GM19452 (cell line): ENCODE results near the gene CIDEB.

Experiments used
- ATAC-seq: cut with Tn5 transposase; IDR thresholded peaks from one replicate; pipeline ENCODE4 v1.9.1; 2021; ENCODE audit not compliant: unreplicated experiment

CIDEB gene

DNA sequence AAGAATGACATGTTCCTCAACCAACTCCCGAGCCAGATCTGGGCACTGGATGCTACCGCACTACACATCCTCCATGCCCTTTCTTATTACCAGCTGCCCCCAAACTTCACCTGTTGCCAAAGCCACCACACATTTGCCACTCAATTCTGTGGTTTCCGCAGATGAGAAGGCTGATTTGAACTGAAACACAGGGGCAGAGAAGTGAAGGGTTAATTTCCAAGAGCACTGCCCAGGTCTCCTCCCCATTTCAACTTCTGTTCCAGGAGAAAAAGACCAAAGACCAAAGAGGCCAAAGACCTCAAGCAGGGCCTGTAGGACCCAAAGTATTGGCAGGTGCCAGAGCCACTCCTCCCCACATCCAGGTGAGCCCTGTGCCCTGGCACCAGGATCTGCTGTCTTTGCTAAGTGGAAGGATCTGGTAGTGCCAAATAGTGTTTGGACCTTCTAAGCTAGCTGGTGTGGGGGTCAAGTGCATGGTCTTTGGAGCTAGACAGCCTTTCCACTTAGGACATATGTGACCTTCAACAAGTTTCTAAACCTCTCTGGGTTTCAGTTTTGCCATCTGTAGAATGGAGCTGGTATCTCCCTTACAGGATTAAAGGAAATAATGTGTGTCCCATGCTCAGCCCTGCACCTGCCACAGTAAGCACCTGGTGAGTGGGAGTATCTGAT lies 16.2 kb downstream of the CIDEB start:
- no peak for ATAC-seq

DNA sequence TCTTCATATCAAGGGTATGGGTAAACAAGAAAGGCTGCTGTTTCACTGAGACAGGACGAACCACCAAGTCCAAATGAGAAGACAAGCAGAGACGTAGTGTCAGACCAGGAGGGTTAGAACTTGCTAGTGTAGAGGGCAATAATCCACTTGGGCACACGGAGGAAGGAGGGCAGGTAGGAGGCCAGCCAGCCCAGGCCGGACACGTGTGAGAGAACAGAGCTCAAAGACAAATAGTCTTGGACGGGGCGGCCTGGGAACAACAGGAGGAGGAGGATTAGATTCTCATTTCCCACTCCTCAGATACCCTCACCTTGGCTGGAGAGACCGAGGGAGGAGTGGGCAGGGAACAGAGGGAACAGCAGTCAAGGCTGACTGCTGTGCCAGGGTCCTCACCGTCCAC lies 17.0 kb downstream of the CIDEB start:
- ATAC-seq, result no peak

DNA sequence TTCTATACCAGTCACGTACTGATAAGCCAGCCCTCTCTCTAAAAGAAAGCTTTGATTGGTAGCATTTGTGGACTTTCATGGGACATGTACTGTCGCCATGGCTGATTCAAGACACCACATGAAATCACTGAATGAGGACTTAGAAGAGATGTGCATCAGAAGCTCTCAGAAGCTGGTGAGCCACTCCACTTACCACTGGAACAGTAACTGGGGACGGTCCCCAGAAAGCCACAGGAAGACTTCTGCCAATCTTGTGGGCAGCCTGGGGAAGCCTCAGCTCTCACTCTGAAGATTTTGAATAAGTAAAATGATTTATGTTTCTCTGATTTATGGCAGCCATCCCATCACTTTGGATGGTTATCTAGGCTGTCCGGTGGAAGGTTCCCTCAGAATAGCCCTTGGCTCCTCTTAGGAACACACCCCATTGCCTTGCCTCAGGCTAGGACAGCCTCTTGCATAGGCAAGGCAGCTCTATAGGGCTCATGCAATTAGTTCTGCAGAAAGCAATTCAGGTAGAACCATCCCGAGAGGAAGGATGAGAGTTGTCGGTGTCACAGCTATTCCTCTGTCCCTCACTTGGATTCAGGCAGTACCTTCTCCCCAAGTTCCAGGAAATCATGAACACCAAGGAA lies 18.0 kb downstream of the CIDEB start:
- ATAC-seq, result peak; percentile 78

DNA sequence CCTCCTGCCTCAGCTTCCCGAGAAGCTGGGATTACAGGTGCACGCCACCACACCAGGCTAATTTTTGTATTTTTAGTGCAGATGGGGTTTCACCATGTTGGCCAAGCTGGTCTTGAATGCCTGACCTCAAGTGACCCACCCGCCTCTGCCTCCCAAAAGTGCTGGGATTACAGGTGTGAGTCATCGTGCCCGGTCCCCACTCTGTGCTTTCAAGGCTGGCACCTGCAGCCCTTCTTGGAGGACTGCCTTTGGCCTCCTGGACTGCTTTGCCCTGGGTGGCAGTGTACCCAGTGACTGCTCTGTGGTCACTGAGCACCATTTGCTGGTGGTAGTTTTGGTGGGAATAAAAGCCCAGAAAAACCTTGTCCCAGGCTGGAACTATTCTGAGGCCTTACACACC lies 20.8 kb downstream of the CIDEB start:
- no peak for ATAC-seq

DNA sequence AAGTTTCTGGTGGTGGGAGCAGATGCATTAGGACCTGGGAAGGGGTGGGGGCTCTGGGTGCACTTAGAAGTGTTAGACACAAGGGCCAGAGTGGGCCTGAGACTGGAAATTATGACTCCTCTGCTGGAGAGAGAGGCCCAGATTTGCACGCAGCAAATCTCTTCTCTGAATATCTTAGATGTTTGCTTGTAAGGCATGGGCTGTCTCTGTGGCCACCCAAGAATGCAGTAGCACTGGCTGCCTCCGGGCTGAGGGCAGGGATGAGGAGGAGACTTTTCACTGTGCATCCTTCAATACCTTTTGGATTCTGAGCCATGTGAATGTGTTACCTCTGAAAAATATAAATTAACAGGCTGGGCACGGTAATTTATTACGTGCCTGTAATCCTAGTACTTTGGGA lies 22.4 kb downstream of the CIDEB start:
- no peak for ATAC-seq

DNA sequence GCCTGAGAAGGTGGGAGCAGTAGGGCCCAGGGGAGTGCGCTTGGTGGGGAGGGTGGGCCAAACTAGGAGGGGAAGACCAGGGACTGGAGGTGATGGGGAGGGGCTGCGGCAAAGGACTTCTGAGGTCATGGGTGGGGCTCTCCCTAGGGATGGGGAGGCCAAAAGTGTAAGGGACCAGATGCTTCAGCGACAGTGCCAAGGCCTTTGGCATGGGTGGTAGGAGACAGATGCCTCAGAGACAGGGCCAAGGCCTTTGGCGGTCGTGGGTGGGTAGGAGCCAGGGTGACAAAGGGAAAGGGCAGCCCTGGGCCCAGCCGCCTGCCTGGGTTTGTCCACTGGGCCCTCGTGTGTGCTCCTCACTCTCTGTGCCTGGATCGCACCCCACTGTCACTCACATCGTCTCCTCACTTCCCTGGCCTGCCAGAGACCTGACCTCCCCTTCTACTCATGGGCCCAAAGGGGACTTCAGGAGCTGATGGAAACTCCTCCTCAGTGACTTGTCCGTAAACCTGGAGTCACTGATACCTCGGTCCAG lies 23.2 kb downstream of the CIDEB start:
- ATAC-seq, result no peak

DNA sequence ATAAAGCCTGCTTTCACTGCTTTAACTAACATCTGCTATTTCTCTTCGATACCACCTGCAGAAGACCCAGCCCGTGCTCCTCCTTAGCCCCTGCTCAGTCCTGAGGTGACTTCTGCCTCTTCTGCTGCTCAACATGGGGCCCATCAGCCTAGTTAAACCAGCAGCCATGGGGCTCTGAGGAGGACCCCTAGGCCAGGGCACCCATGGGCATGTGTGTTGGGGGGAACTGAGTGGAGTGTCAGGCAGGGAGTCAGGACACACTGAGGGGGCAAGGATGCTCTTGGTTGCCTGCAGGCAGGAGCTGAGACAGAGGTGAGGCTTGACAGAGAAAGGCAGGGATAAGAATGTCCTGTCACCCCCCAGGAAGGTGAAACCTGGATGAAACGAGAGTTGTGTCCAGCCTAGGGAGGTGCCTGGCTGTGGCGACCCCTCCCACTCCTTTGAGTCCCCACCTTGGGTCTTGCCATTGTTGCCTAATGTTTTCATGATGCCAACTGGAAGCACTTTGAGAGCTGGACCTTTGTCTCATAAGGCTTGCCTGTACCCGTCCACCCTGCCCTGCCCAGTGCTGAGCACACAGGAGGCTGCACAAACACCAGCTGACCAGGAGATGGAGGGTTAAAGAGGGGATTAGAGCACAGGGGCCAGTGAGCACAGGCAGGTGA lies 23.8 kb downstream of the CIDEB start:
- no peak for ATAC-seq

DNA sequence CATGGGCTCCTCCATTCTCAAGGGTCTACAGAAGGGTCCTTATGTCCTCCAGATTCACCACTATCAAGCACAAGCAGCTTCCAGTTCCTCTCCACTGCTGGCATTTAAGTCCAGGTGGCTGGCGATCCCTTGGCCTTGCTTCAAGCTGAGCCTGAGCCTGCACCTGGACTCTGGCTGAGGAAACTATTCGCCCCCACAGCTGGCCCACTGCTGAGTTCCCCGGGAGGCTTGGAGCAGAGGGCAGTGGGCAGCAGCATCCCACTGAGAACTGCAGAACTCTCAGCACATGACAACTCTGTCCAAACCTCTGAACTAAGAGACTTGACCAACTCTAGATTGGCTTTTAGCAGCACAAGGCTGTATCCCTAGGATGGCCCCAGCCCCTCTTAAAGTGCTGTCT lies 25.0 kb downstream of the CIDEB start:
- no peak for ATAC-seq

DNA sequence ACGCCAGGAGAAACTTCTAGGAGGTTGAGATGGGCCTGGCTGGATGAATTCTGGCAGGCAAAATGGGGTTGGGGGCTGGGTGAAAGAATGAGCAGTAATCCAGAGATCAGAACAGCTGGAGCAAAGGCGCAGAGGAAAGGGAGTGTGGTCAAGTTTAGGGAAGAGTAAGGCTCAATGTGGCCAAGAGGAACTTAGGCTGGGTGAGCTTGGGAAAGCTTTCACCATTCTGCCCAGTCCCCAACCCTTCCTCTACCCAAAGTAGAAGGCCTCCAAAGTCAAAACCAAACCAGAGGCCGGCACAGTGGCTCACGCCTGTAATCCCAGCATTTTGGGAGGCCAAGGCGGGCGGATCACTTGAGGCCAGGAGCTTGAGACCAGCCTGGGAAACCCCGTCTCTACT lies 26.1 kb downstream of the CIDEB start:
- no peak for ATAC-seq

DNA sequence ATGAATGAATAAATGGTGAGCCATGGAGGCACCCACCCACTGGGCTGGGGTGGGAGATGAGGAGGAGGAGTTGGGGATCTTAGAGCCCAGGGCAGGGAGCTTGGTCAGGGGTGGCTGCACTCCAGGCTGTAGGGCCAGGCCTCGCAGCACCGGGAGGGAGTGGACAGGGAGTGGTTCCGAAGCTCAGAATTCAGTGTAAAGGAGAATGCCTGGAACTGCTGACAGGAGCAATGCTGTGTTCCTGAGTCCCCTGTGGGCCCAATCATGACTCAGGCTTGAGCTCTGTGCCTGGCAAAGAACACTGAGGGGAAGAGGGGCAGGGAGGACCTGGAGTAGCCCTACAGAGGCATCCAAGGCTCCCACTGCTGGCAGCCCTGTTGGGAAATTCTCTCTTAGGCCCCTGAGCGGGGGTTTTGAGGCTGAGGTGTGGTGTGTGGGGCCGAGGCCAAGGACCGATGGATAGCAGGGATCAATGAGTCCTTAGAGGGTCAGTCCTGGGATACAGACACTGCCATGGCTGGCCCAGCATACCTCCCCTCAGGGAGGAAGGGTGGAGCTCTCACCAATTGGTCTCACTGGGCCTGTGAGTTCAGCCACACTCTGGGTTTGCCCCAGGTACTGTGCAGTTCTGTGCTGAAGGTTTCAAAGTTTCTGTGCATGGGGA lies 26.8 kb downstream of the CIDEB start:
- no peak for ATAC-seq

DNA sequence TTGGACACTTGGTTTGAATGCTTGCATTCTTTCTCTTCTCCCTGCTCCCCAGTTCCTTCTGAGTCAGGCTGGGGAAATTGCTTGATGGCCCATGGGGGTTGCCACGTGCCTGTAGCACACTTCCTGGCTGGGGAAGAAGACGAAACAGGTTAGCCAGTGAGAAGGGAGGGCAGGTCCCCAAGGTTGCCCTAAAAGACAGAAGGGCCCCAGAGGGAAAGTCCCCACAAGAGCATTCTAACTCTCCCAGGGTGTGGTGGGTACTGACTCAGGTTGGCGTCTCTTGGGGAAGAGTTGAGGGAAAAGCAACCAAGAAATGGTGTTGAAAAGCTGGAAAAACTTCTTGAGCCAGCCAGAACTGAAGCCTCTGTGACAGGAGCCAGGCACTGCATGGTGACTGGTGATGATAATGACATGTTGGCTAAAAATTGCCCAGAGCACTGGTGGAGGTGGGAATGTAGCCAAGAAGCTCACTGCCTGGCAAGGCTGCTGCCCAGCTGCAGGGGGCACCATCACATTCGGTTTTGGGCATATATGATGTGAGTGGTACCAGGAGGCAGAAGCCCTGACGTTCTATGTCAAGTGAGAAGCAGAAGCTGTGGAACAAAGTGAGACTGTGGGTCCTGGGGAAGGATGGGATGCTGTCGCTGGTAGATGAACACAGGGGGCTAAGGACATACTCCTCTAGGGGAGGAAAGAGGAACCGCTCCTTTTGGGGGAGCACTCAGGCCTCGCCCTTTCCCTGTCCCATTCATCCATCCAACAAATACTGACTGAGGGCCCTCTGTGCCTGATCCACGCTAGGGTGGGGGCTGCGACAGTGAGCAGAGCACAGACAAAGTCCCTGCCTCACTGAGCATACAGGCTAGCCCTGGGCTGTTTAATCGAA lies 28.2 kb downstream of the CIDEB start:
- peak; percentile 57 for ATAC-seq

DNA sequence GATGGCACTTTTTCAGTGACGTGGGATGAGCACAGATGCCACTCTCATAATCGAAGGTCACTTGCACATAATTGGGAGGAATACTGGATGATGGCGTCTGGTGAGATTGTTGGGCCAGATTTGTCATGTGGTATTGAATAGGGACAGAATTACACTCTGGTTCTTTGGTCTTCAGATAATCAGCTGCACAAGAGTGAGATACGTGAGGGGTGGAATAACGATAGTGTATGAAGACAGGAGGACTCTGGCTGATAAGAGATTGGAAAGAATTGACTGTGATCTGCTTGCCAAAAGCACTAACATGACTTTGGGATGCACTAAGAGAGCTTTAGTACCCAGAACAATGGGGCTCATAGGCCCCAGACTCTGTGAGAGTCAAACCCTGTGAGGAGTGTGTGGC lies 29.4 kb downstream of the CIDEB start:
- no peak for ATAC-seq

DNA sequence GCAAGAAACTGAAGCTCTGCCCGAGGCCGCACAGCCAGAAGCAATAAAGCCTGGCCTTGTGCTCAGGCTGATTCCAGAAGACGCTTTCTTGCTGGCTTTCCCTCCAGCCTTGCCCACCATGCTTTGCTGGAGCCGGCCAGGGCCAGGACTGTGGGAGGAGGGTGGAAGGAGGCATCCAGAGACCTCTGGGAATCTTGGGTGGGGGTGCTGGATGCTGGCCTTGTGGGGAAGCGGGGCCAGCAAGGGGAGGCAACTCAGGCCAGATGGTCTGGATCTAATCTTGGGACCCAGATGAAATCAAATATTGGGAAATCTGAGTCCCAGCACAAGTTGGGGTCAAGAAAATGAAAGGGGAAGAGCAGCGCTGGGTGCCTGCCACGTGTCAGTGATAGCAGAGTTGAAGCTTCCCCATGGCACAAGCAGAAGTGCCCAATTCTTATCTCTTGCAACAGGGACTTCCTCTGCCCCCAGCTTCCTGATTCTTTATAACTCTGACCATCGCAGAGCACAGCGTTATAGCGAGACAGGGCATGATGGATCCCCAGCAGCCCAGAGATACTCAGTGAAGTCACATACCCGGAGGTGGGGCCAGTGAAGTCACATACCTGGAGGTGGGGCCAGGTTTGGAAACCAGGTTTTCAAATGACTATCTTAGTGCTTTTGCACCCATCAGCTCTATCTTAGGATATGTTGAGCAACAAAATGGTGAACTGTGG lies 30.0 kb downstream of the CIDEB start:
- no peak for ATAC-seq

DNA sequence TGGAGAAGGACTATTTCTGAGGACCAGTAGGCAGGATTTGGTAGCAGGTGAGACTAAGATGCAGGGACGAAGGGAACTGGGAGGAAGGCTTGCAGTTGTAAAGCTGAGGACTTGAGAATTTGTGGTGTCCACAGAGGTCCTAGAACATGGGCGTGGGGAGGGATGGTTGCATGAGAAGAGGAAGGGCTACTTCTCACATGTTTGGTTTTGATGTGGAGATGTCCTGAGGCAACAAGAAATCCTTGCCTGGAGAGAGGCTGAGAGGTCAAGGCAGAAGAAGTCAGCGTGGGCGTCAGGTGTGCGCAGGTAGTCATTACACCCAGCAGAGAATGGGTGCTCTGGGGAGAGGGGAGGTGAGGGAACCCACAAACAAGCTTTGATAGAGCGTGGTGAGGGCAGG lies 30.7 kb downstream of the CIDEB start:
- ATAC-seq, result no peak

DNA sequence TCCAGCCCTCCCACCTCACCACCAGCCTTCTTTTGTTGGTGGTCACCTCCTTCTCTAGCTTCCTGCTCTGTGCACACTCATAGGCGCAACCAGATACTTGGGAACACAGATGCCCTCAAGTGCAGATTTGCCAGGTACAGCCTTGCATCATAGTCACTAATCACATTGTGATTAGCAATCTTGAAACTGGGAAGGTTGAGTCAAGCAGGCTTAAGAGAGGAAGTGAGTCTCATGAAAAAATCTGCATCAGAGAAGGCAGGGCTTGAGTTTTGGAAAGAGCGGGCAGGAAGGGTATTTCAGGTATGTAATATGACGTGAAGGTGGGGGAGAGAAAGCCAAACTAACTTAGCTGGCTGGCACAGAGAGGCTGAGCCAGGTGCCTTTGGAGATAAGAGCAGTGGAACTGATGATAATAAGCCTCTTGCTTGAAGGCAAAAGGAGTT lies 33.7 kb downstream of the CIDEB start:
- peak; percentile 41 for ATAC-seq

DNA sequence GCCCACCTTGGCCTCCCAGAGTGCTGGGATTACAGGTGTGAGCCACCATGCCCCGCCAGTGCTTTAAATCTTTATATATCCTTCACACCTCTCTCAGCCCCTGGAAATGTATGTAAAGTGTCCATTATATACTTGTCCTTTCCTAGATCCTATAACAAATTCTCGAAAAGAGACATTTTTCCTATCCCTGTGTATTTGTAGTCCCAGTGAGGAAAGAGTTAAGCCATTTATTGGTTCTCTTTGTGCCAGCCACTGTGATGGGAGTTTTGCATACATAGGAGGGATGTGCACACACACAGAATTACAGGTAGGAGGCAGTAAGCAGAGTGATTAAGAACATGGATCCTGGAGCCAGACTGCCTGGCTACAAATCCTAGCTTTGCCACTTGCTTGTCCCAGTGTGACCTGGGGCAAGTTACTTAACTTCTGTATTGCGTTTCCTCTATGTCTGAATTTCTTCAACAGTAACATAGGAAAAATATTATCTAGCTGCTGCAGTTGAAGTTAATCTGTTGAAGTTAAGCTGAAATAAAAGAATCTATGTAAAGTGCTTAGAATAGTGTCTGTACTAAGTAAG lies 34.3 kb downstream of the CIDEB start:
- ATAC-seq, result no peak

DNA sequence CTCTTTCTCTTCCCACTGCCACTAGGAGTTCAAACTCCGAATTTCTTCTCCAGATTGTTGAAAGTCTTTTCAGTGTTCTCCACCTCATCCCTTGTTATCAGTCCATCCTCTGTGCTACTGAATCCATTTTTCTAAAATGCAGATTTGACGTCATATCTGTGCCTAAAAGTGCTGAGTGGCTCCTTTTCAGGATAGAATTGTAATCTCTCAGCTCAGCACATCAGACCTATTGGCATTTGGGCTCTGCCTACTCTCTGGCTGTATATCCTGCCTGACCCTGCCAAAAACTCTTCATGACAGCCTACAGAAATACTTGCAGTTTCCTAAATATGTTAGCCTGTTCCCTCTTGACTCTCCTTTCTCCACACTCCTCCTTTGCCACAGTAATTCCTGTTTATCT lies 35.3 kb downstream of the CIDEB start:
- ATAC-seq, result no peak

DNA sequence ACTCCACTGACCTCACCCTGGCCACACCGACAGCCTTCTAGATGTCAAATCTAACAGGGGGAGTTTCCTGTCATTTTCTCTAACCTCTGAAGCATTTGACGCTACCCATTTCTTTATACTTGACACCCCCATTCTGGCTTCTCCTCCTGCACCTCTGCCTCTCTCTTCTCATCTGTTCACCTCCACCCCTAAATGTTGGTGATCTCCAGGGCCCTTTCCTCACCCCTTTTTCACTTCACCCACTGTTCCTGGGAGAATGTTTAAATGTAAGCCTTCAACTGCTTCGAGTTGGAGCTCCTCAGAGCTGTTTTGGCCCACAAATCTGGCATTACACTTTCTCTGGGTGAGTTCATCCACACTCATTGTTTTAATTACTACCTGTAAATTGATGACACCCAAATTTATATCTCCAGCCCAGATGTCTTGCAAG lies 35.9 kb downstream of the CIDEB start:
- no peak for ATAC-seq

DNA sequence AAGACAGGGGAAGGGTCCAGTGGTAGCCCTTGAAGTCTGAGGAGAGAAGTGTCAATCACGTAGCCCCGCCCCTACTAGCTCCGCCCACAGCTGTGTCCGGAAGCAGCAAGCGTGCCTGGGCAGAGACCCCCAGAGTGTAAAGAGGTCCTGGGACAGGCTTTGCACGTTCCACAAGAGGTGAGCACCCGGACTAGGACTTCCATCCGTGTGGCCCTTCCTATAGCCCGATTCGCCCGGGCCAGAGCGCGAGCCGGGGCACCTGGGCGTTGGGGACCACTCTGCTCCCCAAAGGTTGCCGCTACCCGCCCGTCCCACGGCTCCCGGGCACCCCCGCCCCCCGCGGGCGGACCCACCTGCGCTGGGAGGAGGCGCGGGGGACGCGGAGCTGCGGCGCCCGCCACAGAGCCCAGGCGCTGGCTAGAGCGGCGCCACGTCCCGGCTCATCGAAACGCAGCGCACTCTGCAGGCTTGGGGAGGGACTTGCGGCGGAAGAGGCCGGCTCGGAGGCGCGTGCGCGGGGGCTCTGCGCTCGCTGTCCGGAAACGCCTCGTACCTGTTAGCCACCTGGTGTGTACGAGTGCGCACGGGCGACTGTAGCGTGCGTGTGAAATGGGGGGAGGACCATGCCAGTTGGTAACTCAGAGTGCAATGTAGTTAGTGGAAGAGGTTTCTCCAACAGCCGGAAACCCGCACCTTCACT lies 36.5 kb downstream of the CIDEB start, which contains the start of gene RABGGTA:
Gene RABGGTA (minus strand): TSS at position 464 of the 700 bp plus-strand sequence. CDS start 482 bp downstream, outside the sequence.
- ATAC-seq, result peak; percentile 85
